ENCODE measurements around the gene CHMP3.

CHMP3 gene

GRCh38 chr2:86543335-86543734 lies 19.9 kb downstream of the CHMP3 start:
- H3K36me3 ChIP-seq (ENCODE audit: control insufficient read depth in 5 of 5, insufficient read depth in 5 of 5, low read length in 5 of 5): peaks cover 0 to 8% (median 0%) of the 10 kb centered on the region in 5 donors

DNA sequence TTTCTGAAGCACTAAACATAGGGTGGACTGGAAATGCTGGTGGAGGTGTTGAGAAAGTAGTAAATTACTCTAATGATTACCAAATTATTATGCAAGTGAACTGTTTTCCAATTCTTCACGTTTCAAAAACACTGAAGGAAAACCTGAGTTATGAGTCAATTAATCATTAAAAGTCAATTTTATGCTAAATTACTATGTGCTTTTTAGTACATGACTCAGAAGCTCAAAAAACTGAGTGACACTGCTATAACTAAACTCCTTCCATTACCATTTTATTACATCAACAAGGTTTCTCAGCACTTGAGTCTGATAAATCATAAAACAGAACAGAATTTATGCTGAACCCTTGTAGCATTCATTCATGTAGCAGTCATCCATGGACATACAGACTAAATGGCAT lies 20.4 kb downstream of the CHMP3 start:
- Histone ChIP-seq H3K27ac (ENCODE audit: low read depth, low read length) (no peak overlapping the region), H3K36me3 (ENCODE audit: control insufficient read depth in 5 of 5, insufficient read depth in 5 of 5, low read length in 5 of 5) (peaks cover 0 to 8% (median 0%) of the 10 kb centered on the region in 5 donors), H3K4me3 (ENCODE audit: low read depth in 1 of 5, low read length in 5 of 5) (no peak overlapping the region), H3K27me3 (ENCODE audit: control insufficient read depth in 5 of 5, insufficient read depth in 4 of 5, low read length in 5 of 5) (no peaks in the 10 kb centered on the region), H3K9me3 (ENCODE audit: control insufficient read depth in 5 of 5, low read length in 5 of 5) (no peaks in the 10 kb centered on the region), H3K4me1 (ENCODE audit: control insufficient read depth in 5 of 5, insufficient read depth in 5 of 5, low read length in 5 of 5) (no peaks in the 10 kb centered on the region), H3K9ac (ENCODE audit: low read length in 5 of 5) (no peak overlapping the region)

More at GRCh38 chr2:86543335-86543734, 19.9 kb downstream of the CHMP3 start:
- H3K27me3 ChIP-seq (ENCODE audit: control insufficient read depth in 5 of 5, insufficient read depth in 4 of 5, low read length in 5 of 5): no peaks in the 10 kb centered on the region
- no peaks in the 10 kb centered on the region for H3K4me1 ChIP-seq (ENCODE audit: control insufficient read depth in 5 of 5, insufficient read depth in 5 of 5, low read length in 5 of 5)
- no peak overlapping the region for H3K27ac ChIP-seq (ENCODE audit: low read depth, low read length)
- no peaks in the 10 kb centered on the region for H3K9me3 ChIP-seq (ENCODE audit: control insufficient read depth in 5 of 5, low read length in 5 of 5)
- H3K4me3 ChIP-seq (ENCODE audit: low read depth in 1 of 5, low read length in 5 of 5): no peak overlapping the region
- no peak overlapping the region for H3K9ac ChIP-seq (ENCODE audit: low read length in 5 of 5)

DNA sequence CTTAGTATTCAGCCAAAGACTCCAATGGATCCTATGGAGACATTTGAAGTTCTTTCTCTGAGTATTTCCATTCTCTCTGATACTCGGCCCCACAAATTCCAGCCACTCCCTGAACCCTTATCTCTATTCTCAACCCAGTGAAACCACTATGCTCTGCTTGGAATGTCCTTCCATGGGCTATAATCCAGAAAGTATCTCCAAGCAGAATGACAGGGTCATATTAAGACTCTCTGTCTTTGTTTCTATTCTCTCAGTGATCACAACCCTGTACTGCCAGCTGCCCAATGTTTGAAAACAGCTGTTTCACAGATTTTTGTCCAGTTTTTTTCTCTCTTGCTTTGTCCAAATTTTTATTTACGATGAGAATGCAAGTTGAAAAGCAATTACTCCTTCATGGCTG lies 21.9 kb downstream of the CHMP3 start:
- H3K9me3 ChIP-seq (ENCODE audit: control insufficient read depth in 5 of 5, low read length in 5 of 5): no peaks in the 10 kb centered on the region
- H3K27me3 ChIP-seq (ENCODE audit: control insufficient read depth in 5 of 5, insufficient read depth in 4 of 5, low read length in 5 of 5): no peaks in the 10 kb centered on the region
- no peak overlapping the region for H3K9ac ChIP-seq (ENCODE audit: low read length in 5 of 5)
- H3K36me3 ChIP-seq (ENCODE audit: control insufficient read depth in 5 of 5, insufficient read depth in 5 of 5, low read length in 5 of 5): peaks cover 0 to 14% (median 0%) of the 10 kb centered on the region in 5 donors
- H3K27ac ChIP-seq (ENCODE audit: low read depth, low read length): no peak overlapping the region
- H3K4me3 ChIP-seq (ENCODE audit: low read depth in 1 of 5, low read length in 5 of 5): no peak overlapping the region
- H3K4me1 ChIP-seq (ENCODE audit: control insufficient read depth in 5 of 5, insufficient read depth in 5 of 5, low read length in 5 of 5): no peaks in the 10 kb centered on the region

DNA sequence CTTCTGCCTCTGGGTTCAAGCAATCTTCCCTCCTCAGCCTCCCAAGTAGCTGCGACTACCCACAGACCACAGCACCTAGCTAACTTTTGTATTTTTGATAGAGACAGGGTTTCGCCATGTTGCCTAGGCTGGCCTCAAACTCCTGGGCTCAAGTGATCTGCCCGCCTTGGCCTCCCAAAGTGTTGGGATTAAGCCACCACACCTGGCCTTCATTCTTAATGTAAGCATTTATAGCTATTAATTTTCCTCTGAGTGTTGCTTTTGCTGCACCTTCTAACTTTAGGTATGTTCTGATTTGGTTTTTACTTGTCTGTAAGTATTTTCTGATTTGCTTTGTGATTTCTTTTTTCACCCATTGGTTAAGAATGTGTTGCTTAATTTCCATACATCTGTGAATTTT lies 29.7 kb downstream of the CHMP3 start:
- H3K9ac ChIP-seq (ENCODE audit: low read length in 5 of 5): no peak overlapping the region
- peaks cover 5 to 8% (median 7%) of the 10 kb centered on the region in 5 donors for H3K36me3 ChIP-seq (ENCODE audit: control insufficient read depth in 5 of 5, insufficient read depth in 5 of 5, low read length in 5 of 5)
- no peak overlapping the region for H3K27ac ChIP-seq (ENCODE audit: low read depth, low read length)
- H3K9me3 ChIP-seq (ENCODE audit: control insufficient read depth in 5 of 5, low read length in 5 of 5): peaks cover 0 to 11% (median 3%) of the 10 kb centered on the region in 5 donors
- H3K27me3 ChIP-seq (ENCODE audit: control insufficient read depth in 5 of 5, insufficient read depth in 4 of 5, low read length in 5 of 5): no peaks in the 10 kb centered on the region
- H3K4me3 ChIP-seq (ENCODE audit: low read depth in 1 of 5, low read length in 5 of 5): no peak overlapping the region
- H3K4me1 ChIP-seq (ENCODE audit: control insufficient read depth in 5 of 5, insufficient read depth in 5 of 5, low read length in 5 of 5): no peaks in the 10 kb centered on the region

- Histone ChIP-seq H3K4me1 (ENCODE audit: control insufficient read depth in 5 of 5, insufficient read depth in 5 of 5, low read length in 5 of 5) (no peaks in the 10 kb centered on the region), H3K9ac (ENCODE audit: low read length in 5 of 5) (no peak overlapping the region), H3K9me3 (ENCODE audit: control insufficient read depth in 5 of 5, low read length in 5 of 5) (peaks cover 0 to under 1% (median 0%) of the 10 kb centered on the region in 5 donors), H3K27me3 (ENCODE audit: control insufficient read depth in 5 of 5, insufficient read depth in 4 of 5, low read length in 5 of 5) (no peaks in the 10 kb centered on the region), H3K36me3 (ENCODE audit: control insufficient read depth in 5 of 5, insufficient read depth in 5 of 5, low read length in 5 of 5) (peaks cover 20 to 35% (median 22%) of the 10 kb centered on the region in 5 donors), H3K4me3 (ENCODE audit: low read depth in 1 of 5, low read length in 5 of 5) (no peak overlapping the region), H3K27ac (ENCODE audit: low read depth, low read length) (no peak overlapping the region)
Measured at GRCh38 chr2:86525421-86526340, 37.6 kb downstream of the CHMP3 start.

GRCh38 chr2:86523491-86523890 lies 39.8 kb downstream of the CHMP3 start:
- Histone ChIP-seq H3K36me3 (ENCODE audit: control insufficient read depth in 5 of 5, insufficient read depth in 5 of 5, low read length in 5 of 5) (peaks cover 15 to 32% (median 20%) of the 10 kb centered on the region in 5 donors), H3K9ac (ENCODE audit: low read length in 5 of 5) (no peak overlapping the region), H3K9me3 (ENCODE audit: control insufficient read depth in 5 of 5, low read length in 5 of 5) (peaks cover 0 to 8% (median 5%) of the 10 kb centered on the region in 5 donors), H3K4me1 (ENCODE audit: control insufficient read depth in 5 of 5, insufficient read depth in 5 of 5, low read length in 5 of 5) (no peaks in the 10 kb centered on the region), H3K4me3 (ENCODE audit: low read depth in 1 of 5, low read length in 5 of 5) (no peak overlapping the region), H3K27me3 (ENCODE audit: control insufficient read depth in 5 of 5, insufficient read depth in 4 of 5, low read length in 5 of 5) (no peaks in the 10 kb centered on the region), H3K27ac (ENCODE audit: low read depth, low read length) (no peak overlapping the region)

GRCh38 chr2:86522711-86523110 lies 40.5 kb downstream of the CHMP3 start:
- peaks cover 0 to 8% (median 5%) of the 10 kb centered on the region in 5 donors for H3K9me3 ChIP-seq (ENCODE audit: control insufficient read depth in 5 of 5, low read length in 5 of 5)
- H3K27me3 ChIP-seq (ENCODE audit: control insufficient read depth in 5 of 5, insufficient read depth in 4 of 5, low read length in 5 of 5): no peaks in the 10 kb centered on the region
- no peak overlapping the region for H3K9ac ChIP-seq (ENCODE audit: low read length in 5 of 5)
- H3K36me3 ChIP-seq (ENCODE audit: control insufficient read depth in 5 of 5, insufficient read depth in 5 of 5, low read length in 5 of 5): peaks cover 10 to 26% (median 15%) of the 10 kb centered on the region in 5 donors
- H3K4me3 ChIP-seq (ENCODE audit: low read depth in 1 of 5, low read length in 5 of 5): no peak overlapping the region
- H3K27ac ChIP-seq (ENCODE audit: low read depth, low read length): no peak overlapping the region
- H3K4me1 ChIP-seq (ENCODE audit: control insufficient read depth in 5 of 5, insufficient read depth in 5 of 5, low read length in 5 of 5): no peaks in the 10 kb centered on the region

DNA sequence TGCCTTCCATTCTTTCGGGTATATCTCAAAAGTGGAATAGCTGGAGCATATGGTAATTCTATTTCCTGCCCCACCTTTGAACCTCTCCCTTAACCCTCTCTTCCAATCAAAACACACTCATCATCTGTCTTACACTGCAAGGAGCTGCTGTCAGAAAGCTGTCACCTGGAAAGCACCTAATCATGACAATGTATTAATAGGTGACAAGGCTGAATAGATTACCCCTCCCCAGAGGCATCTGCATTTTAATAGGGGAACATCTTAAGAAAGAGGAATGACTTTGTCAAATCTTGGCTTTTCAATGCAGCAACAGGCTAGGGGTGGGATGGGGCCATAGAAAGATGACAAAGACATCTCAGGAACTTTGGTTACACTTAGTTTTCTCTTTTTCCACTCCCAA lies 41.3 kb downstream of the CHMP3 start:
- Histone ChIP-seq H3K36me3 (ENCODE audit: control insufficient read depth in 5 of 5, insufficient read depth in 5 of 5, low read length in 5 of 5) (peaks cover 5 to 21% (median 15%) of the 10 kb centered on the region in 5 donors), H3K27me3 (ENCODE audit: control insufficient read depth in 5 of 5, insufficient read depth in 4 of 5, low read length in 5 of 5) (no peaks in the 10 kb centered on the region), H3K9ac (ENCODE audit: low read length in 5 of 5) (no peak overlapping the region), H3K27ac (ENCODE audit: low read depth, low read length) (no peak overlapping the region), H3K4me1 (ENCODE audit: control insufficient read depth in 5 of 5, insufficient read depth in 5 of 5, low read length in 5 of 5) (no peaks in the 10 kb centered on the region), H3K9me3 (ENCODE audit: control insufficient read depth in 5 of 5, low read length in 5 of 5) (peaks cover 0 to 8% (median 5%) of the 10 kb centered on the region in 5 donors), H3K4me3 (ENCODE audit: low read depth in 1 of 5, low read length in 5 of 5) (no peak overlapping the region)

DNA sequence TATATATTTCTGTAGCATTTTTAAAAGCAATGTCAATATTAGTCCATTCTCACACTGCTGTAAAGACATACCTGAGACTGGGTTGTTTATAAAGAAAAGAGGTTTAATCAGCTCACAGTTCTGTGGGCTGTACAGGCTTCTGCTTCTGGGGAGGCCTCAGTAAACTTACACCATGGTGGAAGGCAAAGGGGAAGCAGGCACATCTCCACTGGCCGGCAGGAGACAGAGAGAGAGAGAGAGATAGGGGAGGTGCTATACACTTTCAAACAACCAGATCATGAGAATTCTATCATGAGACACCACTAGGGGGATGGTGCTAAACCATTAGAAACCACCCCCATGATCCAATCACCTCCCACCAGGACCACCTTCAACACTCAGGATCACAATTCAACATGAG lies 43.1 kb downstream of the CHMP3 start:
- peaks cover 0 to 16% (median 7%) of the 10 kb centered on the region in 5 donors for H3K36me3 ChIP-seq (ENCODE audit: control insufficient read depth in 5 of 5, insufficient read depth in 5 of 5, low read length in 5 of 5)
- H3K27ac ChIP-seq (ENCODE audit: low read depth, low read length): no peak overlapping the region
- no peaks in the 10 kb centered on the region for H3K27me3 ChIP-seq (ENCODE audit: control insufficient read depth in 5 of 5, insufficient read depth in 4 of 5, low read length in 5 of 5)

GRCh38 chr2:86519349-86519748 lies 43.9 kb downstream of the CHMP3 start:
- Histone ChIP-seq H3K4me3 (ENCODE audit: low read depth in 1 of 5, low read length in 5 of 5) (no peak overlapping the region), H3K27ac (ENCODE audit: low read depth, low read length) (no peak overlapping the region), H3K9me3 (ENCODE audit: control insufficient read depth in 5 of 5, low read length in 5 of 5) (peaks cover 0 to 8% (median 5%) of the 10 kb centered on the region in 5 donors), H3K9ac (ENCODE audit: low read length in 5 of 5) (no peak overlapping the region), H3K27me3 (ENCODE audit: control insufficient read depth in 5 of 5, insufficient read depth in 4 of 5, low read length in 5 of 5) (no peaks in the 10 kb centered on the region), H3K4me1 (ENCODE audit: control insufficient read depth in 5 of 5, insufficient read depth in 5 of 5, low read length in 5 of 5) (no peaks in the 10 kb centered on the region), H3K36me3 (ENCODE audit: control insufficient read depth in 5 of 5, insufficient read depth in 5 of 5, low read length in 5 of 5) (peaks cover 0 to 9% (median 7%) of the 10 kb centered on the region in 5 donors)

More for the DNA sequence above, 43.1 kb downstream of the CHMP3 start:
- H3K4me3 ChIP-seq (ENCODE audit: low read depth in 1 of 5, low read length in 5 of 5): no peak overlapping the region
- no peaks in the 10 kb centered on the region for H3K4me1 ChIP-seq (ENCODE audit: control insufficient read depth in 5 of 5, insufficient read depth in 5 of 5, low read length in 5 of 5)
- no peak overlapping the region for H3K9ac ChIP-seq (ENCODE audit: low read length in 5 of 5)
- H3K9me3 ChIP-seq (ENCODE audit: control insufficient read depth in 5 of 5, low read length in 5 of 5): peaks cover 0 to 8% (median 5%) of the 10 kb centered on the region in 5 donors
